Measurements from ENCODE around the gene PPM1L. TPM values are rescaled to one million over a fixed set of nuclear protein-coding genes. Genes with fewer than 3 reads are reported as not detected.

Gene PPM1L
- total and polyA plus RNA-seq, 9 donors, result 2.2 to 12.1 (median 10.2) TPM

DNA sequence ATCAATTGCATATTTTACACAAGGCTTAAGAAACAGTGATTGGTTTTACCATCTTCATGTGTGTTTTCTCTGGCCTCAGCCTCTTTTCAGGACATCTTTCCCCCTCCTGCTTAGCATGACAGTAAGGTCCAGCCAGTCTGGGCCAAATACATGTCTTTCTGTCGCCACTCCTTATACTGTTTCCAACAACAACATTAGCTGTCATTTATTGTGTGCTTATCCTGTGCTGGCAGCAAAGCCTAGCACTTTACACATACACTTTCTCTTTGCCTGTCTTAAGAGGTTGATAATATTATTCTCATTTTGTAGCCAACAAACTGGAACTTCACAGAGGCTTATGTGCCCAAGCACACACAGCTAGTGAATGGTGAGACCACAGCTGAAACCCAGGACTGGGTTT lies 311.3 kb downstream of the PPM1L start:
- Histone ChIP-seq H3K9me3 (no peaks in the 10 kb centered on the region), H3K27ac (no peak overlapping the region), H3K4me1 (ENCODE audit: insufficient read depth) (no peaks in the 10 kb centered on the region), H3K36me3 (no peaks in the 10 kb centered on the region), H3K27me3 (no peaks in the 10 kb centered on the region), H3K4me3 (no peak overlapping the region)
- intact Hi-C loops (cut with DNase I), result no loop called here
- TF ChIP-seq, protein P1, sequence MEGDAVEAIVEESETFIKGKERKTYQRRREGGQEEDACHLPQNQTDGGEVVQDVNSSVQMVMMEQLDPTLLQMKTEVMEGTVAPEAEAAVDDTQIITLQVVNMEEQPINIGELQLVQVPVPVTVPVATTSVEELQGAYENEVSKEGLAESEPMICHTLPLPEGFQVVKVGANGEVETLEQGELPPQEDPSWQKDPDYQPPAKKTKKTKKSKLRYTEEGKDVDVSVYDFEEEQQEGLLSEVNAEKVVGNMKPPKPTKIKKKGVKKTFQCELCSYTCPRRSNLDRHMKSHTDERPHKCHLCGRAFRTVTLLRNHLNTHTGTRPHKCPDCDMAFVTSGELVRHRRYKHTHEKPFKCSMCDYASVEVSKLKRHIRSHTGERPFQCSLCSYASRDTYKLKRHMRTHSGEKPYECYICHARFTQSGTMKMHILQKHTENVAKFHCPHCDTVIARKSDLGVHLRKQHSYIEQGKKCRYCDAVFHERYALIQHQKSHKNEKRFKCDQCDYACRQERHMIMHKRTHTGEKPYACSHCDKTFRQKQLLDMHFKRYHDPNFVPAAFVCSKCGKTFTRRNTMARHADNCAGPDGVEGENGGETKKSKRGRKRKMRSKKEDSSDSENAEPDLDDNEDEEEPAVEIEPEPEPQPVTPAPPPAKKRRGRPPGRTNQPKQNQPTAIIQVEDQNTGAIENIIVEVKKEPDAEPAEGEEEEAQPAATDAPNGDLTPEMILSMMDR (IDR thresholded peaks at IDR 0.05), result no peak
- TF ChIP-seq EP300 (IDR thresholded peaks at IDR 0.05) (no peak), POLR2A (IDR thresholded peaks at IDR 0.05) (no peak)
- DNase-seq, result no peak
- WGBS, 3 donors, result 76 to 91% (median 86%) methylated on average over 1 of the region's 1 CpG

- Histone ChIP-seq H3K27ac (no peak overlapping the region), H3K4me3 (no peak overlapping the region), H3K36me3 (no peaks in the 10 kb centered on the region), H3K9me3 (no peaks in the 10 kb centered on the region), H3K4me1 (ENCODE audit: insufficient read depth) (no peaks in the 10 kb centered on the region), H3K27me3 (no peaks in the 10 kb centered on the region)
- WGBS, 3 donors, result 74 to 88% (median 83%) methylated on average over 5 of the region's 5 CpGs
- DNase-seq, result no peak
- TF ChIP-seq EP300 (IDR thresholded peaks at IDR 0.05) (no peak), POLR2A (IDR thresholded peaks at IDR 0.05) (no peak)
- TF ChIP-seq, protein P1 (IDR thresholded peaks at IDR 0.05), result no peak
- intact Hi-C loops (cut with DNase I), result no loop called here
Observed at GRCh38 chr3:161069511-161070251, 313.6 kb downstream of the PPM1L start.

DNA sequence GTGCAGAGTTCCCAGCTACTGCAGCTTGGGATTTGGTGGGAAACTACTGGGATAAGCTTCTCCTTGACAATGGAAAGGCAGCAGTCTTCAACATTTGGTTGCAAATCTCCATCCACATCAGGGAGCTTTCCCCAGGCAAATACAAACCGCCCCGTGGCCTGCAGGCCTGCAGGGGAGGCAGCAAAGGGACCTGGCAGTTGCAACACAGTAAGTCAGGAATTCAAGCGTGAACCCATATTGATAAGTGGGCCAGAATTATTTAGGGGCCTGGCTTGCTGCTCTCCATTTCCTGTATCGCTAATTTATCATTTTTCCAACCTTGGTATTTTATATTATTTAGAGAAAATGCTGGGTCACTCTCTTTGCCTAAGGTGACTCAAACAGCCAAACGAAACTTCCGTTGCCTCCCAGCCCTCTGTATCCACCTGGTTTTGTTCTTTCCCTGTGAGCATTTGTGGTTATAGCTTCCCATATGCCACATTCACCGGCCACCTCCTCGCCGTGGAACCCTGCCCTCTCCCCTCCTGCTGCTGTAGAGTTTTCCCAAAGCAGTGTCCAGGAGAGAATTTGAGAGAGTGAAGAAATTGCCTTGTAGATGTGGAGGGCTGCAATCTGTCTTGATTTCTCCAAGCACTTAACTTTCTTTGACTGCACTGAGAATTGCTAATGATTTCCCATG lies 314.4 kb downstream of the PPM1L start:
- intact Hi-C loops (cut with DNase I), result no loop called here
- H3K27ac ChIP-seq, result no peak overlapping the region
- no peak overlapping the region for H3K4me3 ChIP-seq

GRCh38 chr3:161070980-161071663 lies 315.1 kb downstream of the PPM1L start:
- intact Hi-C loops (cut with DNase I), result no loop called here
- DNase-seq, result no peak
- Histone ChIP-seq H3K4me3 (no peak overlapping the region), H3K27ac (no peak overlapping the region), H3K4me1 (ENCODE audit: insufficient read depth) (no peaks in the 10 kb centered on the region), H3K9me3 (no peaks in the 10 kb centered on the region), H3K36me3 (no peaks in the 10 kb centered on the region), H3K27me3 (no peaks in the 10 kb centered on the region)
- TF ChIP-seq, protein P1 (IDR thresholded peaks at IDR 0.05), result no peak
- TF ChIP-seq POLR2A (IDR thresholded peaks at IDR 0.05), result no peak
- WGBS, 3 donors, result 50 to 59% (median 52%) methylated on average over 6 of the region's 6 CpGs

More for the DNA sequence above, 314.4 kb downstream of the PPM1L start:
- no peaks in the 10 kb centered on the region for H3K9me3 ChIP-seq
- no peak for DNase-seq
- H3K4me1 ChIP-seq (ENCODE audit: insufficient read depth), result no peaks in the 10 kb centered on the region
- H3K27me3 ChIP-seq, result no peaks in the 10 kb centered on the region
- 77 to 94% (median 89%) methylated on average over 9 of the region's 9 CpGs for WGBS, 3 donors
- no peaks in the 10 kb centered on the region for H3K36me3 ChIP-seq
- TF ChIP-seq EP300 (IDR thresholded peaks at IDR 0.05) (no peak), POLR2A (IDR thresholded peaks at IDR 0.05) (no peak)
- TF ChIP-seq, protein P1 (IDR thresholded peaks at IDR 0.05), result no peak

Measured in ovary (tissue), 9 donors.